GM19372 (cell line): ENCODE data around the gene TRAPPC8.
"Not testable (repeated sequence)": the region's sequence is repeated elsewhere in the genome, so short reads cannot be mapped to it uniquely, and the experiment has no call there.

Experiments used
- ATAC-seq: cut with Tn5 transposase; IDR thresholded peaks from one replicate; pipeline ENCODE4 v1.9.1; 2021; ENCODE audit warnings: mild to moderate bottlenecking, low read depth, moderate library complexity; ENCODE audit not compliant: unreplicated experiment

Gene TRAPPC8

DNA sequence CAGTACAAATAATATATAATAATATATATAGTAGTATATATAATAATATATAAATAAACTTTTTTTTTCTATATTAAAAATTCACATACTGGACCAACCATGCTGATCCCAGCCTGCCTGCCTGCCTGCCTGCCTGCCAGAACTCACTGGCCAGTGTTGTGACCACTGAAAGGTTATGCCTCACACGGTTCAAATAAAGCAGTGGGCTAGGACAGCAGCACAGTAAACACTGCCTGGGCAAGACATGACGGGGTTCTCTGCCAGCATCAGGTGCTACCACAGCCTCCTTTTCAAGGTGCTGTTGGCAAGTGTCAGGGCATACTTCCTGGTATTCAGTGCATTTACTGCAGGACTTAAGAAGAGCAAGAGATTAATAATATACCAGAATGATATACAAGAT lies 67.6 kb downstream of the TRAPPC8 start:
- no peak for ATAC-seq

DNA sequence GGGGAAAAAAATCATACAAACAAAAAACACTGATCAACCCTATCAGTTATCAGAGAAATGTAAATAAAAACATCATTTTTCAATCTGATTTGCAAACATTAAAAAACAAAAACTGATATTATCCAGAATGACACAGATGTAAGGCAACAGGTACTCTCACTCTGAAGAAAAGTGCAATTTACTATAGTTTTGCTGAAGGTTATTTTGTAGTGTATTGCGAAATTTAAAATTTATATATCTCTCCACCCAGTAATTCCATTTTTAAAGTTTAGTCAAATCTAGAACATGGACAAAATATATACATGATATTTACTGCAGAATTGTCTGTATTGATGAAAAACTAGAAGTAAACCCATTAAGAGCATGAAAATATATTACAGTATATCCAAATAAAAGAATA lies 79.8 kb downstream of the TRAPPC8 start:
- ATAC-seq, result no peak

DNA sequence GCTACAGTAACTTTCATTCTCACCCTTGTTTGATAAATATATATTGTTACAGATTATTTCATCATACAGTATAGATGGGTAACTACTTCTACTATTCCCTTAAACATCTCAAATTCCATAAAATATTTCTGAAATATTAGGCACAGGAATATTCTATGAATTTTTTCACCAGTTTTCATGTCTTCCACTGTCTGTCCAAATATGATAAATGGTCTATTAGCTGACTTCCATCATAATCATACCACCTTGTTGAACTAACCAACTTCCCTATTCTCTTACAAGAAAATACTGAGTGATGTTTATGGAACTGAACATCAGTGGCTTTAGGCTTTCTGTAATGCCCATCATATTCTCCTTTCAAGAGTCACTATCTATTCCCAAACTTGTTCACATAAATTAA lies 82.4 kb downstream of the TRAPPC8 start:
- no peak for ATAC-seq

DNA sequence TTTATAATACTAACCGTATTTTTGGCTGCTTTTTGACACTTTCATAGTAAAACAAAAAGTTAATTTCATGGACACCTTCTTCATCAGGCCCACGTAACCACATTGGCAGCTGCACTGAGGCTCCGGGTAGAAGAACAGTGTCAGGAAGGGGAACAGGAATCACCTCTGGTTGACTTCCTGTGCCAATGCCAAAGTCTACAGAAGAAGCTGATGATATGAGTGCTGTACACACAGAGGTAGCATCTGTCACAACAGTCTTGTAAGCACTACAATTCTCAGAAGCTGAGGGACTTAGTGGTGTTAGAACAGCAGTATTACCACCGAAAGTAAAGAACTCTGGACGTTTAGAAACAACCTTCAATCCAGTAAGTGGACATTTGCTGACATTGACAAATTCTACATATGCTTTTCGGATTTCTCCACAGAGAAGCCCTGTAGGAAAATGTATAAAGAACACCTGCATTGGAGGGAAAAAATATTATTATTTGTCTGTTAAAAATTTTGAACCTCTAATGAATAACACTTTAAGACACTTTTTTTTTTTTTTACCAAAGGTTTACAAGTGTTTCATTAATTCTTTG lies 85.3 kb downstream of the TRAPPC8 start:
- ATAC-seq, result no peak

DNA sequence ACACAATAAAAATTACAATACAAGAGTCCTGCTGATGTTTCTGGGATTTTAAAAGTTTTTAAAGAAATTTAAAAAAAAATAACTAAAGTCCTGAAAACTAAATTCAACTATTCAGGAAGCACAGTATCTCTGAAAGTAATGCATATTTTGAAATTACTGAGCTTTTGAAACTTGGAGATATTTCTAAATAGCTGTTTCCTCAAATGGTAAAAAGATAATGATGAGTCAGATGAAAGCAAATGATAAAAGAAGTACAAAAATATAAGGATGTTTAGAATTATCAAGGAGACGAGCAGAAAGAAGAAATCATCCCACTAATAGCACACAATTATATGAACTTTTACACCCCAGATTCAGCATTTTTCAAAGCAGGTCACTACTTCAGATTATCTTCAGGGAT lies 92.1 kb downstream of the TRAPPC8 start:
- ATAC-seq, result no peak

DNA sequence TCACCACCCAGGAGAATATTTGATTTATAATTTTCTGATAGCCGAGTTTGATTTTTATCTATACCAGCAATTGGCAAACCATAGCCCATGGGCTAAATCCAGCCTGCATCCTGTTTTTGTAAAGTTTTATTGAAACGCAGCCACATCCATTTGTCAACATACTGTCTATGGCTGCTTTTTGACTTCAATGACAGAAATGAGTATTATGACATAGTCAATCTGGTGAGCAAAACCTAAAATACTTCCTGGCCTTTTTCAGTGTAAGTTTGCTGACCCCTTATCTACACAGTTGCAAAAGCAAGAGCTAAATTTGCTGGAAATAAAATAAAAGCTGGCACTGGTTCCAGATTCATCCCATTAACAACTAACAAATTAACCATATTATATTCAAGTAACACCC lies 102.4 kb downstream of the TRAPPC8 start:
- no peak for ATAC-seq

DNA sequence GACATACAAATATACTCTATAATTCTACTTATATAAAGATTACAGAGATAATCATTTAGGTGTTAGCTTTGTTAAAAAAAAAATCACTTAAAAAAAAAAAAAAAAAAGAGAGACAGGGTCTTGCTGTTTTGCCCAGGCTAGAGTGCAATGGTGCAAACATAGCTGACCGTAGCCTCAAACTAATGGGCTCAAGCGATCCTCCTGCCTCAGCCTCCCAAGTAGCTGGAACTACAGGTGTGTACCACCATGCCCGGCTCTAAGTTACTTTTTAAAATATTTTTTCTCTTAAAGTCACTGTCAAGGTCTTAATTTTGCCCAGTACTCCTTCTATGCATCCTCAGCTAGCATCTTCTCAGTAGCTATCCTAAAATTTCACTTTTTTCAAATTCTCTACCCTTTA lies 105.0 kb downstream of the TRAPPC8 start:
- ATAC-seq, result no peak

DNA sequence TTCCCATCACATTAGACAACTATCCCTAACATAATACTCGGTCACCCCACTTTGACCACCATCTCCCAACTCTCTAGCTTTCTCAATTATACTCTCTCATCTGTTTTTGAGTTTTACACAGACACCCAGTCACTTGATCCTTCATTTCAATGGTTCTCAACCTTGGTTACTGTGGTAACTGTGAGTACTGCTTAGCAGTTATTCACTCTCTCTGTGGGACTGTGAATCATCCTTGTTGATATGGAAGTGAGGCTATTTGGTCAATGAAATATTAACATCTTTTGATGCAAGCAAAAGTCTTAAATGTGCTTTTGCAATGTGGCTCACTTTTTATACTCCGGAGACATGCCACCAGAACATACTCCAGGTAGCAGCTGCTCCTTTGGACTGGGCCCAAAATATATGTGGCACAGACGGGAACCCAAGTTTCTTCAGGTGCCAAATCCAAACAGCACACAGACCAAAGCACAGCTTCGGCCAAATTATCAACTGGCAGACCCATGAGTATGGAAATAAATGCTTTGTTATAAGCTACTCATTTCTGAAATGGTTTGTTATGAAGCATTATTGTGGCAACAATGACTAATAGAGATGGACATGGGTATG lies 107.3 kb downstream of the TRAPPC8 start:
- no peak for ATAC-seq

DNA sequence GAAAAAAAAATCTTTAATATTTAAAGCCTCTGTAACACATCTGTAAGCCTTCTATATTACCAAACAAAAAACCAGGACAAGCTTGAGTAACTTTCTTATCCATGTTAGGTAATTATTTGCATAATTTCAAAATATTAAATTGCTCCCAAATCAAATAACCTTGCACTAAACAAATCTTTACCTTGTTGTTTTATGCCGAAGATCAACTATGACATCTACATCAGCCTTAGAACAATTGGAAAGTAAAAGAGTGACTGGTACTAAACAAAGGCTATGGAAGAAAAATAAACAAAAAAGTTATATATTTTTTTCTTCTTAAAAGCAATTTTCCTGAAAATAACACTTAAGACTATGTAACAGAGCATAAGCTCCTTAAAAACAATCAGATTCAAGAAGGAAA lies 111.0 kb downstream of the TRAPPC8 start:
- ATAC-seq, result no peak

DNA sequence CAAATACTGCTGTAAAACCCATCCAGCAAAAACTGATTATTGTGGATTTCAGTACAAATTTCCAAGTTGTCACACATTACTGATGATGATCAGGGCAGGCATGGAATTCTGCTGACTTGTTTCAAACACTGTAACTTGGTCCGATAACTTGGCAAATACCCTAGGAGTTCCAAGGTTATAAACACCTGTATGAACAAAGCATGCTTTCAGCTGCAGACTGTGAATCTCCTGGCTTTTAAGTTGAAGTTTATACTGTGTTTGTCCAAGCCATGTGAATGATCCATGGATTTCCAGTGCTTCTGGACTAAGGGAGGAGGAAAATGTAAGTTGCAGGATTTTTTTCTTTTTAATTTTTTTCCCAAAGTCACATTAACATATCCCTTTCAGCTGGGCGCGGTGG lies 112.2 kb downstream of the TRAPPC8 start:
- no peak for ATAC-seq

DNA sequence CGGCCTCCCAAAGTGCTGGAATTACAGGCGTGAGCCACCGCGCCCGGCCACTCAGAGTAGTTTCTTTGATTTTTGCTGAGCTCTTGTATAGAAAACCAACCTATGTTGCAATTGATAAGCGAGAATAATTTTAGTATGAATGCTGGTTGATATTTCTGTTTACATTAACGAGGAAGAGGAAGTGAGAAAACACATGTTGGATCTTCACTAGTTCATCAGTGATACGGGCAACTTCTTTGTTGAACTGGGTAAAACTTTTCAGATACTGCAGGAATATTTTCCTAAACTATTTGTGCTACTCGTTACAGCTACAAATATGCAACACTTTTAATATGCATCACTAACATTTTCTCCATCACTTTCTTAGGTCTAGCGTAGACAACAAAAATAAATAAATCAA lies 114.3 kb downstream of the TRAPPC8 start:
- ATAC-seq, result no peak

DNA sequence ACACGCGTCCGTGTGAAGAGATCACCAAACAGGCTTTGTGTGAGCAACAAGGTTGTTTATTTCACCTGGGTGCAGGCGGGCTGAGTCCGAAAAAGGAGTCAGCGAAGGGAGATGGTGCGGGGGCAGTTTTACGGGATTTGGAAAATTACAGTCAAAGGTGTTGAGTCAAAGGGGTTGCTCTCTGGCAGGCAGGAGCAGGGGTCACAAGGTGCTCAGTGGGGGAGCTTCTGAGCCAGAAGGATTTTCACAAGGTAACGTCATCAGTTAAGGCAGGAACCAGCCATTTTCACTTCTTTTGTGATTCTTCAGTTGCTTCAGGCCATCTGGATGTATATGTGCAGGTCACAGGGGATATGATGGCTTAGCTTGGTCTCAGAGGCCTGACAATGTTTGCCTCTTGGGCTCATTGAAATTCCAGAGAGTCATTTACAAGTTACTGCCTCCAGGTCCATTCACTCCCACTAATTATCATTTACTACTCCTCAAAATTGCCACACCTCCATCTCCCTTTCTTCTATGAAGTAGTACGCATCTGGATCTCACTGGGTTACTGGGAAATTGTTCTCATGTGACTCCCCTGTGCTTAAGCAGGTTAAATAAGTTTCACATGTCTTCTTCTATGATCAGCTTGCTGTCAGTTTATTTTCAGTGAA lies 116.1 kb downstream of the TRAPPC8 start:
- not testable (repeated sequence) for ATAC-seq

DNA sequence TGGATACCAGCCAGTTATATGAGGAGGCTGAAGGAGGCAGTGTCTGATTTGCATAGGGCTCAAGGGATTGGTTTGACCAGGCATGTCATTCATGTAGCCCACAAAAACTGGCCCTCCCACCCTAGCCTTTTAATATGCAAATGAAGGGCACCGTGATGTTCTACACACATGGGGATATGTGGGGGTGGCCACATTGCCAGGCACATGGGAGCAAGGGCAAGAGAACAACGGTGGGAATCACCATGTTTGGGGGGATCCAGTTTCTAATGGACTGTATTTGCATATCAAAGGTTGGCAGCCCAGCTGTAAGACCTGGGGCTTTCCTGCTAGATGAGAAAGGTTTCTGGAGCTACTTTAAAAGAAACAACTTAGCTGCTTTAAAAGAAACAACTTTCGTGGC lies 117.2 kb downstream of the TRAPPC8 start:
- ATAC-seq, result no peak

DNA sequence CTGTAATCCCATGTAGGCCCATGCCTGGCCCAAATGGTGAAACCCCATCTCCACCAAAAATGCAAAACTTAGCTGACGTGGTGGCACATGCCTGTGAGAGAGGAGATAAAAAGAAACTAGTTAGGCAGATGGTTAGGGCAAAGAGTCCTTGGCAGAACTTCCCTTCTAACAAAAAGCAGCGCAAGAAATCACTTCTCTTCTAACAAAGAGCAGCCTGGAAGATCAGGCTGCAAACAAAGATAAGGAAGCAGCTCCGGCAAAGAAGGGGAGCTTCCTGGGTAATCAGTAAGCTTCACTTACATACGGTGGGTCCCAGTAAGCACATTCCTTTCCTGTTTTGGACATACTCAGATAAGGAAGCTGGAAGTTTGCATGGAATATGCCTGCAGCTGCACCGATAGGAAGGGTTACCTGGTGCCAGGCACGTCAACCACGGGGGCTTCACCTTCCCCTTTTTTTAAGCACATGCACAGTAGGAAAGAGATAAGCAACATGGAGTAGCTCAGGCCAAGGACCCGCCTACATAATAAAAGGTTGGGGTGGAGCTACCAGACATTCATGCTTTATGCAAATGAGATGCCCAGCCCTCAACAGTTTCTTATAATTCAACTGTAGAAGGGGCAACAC lies 121.3 kb downstream of the TRAPPC8 start:
- no peak for ATAC-seq

DNA sequence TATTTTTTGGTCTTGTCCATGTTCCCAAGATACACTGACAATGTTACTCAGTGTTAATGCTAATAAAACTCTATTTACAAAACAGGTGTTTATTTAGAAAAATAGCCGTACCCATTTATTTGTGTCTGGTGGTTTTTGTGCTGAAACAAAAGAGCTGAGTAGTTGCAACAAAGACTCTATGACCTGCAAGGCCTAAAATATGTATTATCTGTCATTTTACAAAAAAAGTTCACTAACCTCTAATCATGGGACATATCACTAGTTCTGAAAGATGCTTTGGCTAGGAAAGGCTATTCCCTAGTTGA lies 123.1 kb downstream of the TRAPPC8 start:
- no peak for ATAC-seq

DNA sequence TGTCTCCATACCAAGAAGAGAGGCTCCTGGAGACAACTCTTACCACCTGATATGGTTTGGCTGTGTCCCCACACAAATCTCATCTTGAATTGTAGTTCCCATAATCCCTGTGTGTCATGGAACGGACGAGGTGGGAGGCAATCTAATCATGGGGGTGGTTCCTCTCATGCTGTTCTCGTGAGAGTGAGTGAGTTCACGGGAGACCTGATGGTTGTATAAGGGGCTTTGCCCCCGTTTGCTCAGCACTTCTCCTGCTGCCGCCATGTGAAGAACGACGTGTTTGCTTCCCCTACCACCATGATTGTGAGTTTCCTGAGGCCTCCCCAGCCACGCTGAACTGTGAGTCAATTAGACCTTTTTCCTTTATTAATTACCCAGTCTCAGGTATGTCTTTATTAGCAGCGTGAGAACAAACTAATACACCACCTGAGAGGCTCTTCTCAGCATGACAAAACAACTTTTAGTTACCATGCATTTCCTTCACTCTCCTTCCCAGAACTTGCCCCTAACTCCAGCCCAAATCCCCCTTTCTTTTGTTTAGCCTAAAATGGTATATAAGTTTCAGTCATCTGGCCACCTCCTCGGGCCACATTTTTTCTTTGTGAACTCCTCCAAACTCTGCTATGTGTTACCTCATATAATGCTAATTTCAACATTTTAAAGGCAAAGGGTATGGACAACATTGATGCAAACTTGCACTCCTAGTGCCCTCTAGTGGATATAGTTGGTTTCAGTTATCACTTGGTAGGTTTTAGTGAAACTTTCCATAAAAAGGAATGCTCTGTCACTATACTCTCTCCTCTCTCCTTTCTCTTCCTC lies 123.6 kb downstream of the TRAPPC8 start:
- ATAC-seq, result peak; percentile 83

DNA sequence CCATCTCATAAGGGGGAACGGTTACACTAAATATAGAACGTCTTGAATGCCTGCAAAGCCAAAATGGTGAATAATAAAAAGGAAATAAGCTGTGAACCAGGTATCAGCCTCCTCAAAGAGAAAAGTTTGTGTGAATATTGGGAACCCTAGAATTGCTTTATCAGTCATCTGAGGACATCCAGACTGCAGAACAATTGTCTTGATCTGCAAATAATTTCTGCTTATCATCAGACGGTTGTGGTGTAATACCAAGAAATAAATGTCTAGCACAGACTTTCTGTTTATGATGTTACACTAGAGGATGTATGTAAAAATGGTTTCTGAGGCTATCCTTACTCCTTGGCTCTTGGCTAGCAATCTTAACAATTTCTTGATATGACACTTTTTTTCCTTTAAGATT lies 128.8 kb downstream of the TRAPPC8 start:
- no peak for ATAC-seq

DNA sequence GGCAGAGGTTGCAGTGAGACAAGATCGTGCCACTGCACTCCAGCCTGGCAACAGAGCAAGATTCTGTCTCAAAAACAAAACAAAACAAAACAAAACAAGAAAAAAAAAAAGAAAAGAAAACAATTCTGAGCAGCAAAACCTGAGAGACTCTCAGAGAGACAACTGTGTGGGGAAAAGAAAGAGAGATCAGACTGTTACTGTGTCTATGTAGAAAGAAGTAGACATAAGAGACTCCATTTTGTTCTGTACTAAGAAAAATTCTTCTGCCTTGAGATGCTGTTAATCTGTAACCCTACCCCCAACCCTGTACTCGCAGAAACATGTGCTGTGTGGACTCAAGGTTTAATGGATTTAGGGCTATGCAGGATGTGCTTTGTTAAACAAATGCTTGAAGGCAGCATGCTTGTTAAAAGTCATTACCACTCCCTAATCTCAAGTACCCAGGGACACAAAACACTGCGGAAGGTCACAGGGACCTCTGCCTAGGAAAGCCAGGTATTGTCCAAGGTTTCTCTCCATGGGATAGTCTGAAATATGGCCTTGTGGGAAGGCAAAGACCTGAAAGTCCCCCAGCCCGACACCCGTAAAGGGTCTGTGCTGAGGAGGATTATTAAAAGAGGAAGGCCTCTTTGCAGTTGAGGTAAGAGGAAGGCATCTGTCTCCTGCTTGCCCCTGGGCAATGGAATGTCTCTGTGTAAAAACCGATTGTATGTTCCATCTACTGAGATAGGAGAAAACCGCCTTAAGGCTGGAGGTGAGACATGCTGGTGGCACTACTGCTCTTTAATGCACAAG lies 132.4 kb downstream of the TRAPPC8 start:
- not testable (repeated sequence) for ATAC-seq

DNA sequence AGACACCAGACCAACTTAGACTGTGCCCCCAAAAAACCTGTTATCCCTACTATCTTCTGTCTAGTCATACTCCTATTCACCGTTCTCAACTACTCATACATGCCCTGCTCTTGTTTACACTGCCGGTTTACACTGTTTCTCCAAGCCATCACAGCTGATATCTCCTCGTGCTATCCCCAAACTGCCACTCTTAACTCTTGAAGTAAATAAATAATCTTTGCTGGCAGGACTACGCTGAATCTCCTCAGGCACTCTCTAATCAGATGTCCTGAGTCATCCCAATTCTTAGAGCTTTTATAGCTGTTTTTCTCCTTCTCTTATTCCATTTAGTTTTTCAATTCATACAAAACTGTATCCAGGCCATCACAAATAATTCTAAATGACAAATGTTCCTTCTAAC lies 133.9 kb downstream of the TRAPPC8 start:
- not testable (repeated sequence) for ATAC-seq

DNA sequence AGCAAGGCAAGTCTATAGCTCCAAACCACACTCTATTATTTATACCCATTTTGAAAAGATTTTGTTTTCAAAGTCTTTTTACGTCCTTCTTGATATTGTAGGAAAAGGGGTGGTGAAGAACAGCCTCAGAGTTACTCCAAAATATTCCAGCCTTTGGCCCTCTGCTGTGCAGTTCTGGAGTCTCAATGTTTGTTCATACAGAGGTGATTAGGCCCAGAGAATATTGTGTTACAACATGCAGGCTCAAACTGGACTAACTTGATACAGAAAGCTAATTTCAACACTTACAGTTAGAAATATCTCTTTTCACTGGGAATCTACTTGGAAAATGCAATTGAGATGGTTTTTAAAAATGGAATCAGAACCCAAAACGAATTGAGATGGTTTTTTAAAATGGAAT lies 141.8 kb downstream of the TRAPPC8 start:
- no peak for ATAC-seq
